GM19035 (cell line): Measurements from ENCODE around the gene C1QTNF2.
A peak's percentile ranks its signal among the peaks of the same experiment; 100 is the strongest.
"Not testable (repeated sequence)": the region's sequence is repeated elsewhere in the genome, so short reads cannot be mapped to it uniquely, and the experiment has no call there.

Experiments
- ATAC-seq: cut with Tn5 transposase; IDR thresholded peaks from one replicate; pipeline ENCODE4 v1.9.1; 2021; ENCODE audit not compliant: unreplicated experiment

The C1QTNF2 gene

GRCh38 chr5:160342413-160342941, 27.9 kb downstream of the C1QTNF2 start:
- no peak for ATAC-seq

- no peak for ATAC-seq
Observed at GRCh38 chr5:160341309-160341870, 29.0 kb downstream of the C1QTNF2 start.

GRCh38 chr5:160340513-160340912, 29.9 kb downstream of the C1QTNF2 start:
- not testable (repeated sequence) for ATAC-seq

GRCh38 chr5:160339406-160340130, 30.9 kb downstream of the C1QTNF2 start:
- ATAC-seq, result no peak

GRCh38 chr5:160334716-160335115, 35.7 kb downstream of the C1QTNF2 start:
- not testable (repeated sequence) for ATAC-seq

- no peak for ATAC-seq
Observed at GRCh38 chr5:160333721-160334120, 36.7 kb downstream of the C1QTNF2 start.

GRCh38 chr5:160330212-160330611, 40.2 kb downstream of the C1QTNF2 start:
- ATAC-seq, result no peak

GRCh38 chr5:160327818-160328217, 42.6 kb downstream of the C1QTNF2 start:
- no peak for ATAC-seq

- ATAC-seq, result no peak
Observed at GRCh38 chr5:160326981-160327380, 43.4 kb downstream of the C1QTNF2 start.

GRCh38 chr5:160325716-160326115, 44.7 kb downstream of the C1QTNF2 start:
- no peak for ATAC-seq

- ATAC-seq, result no peak
Observed at GRCh38 chr5:160324886-160325285, 45.5 kb downstream of the C1QTNF2 start.

GRCh38 chr5:160318409-160318808, 52.0 kb downstream of the C1QTNF2 start:
- no peak for ATAC-seq

GRCh38 chr5:160317434-160317833, 53.0 kb downstream of the C1QTNF2 start:
- no peak for ATAC-seq

- no peak for ATAC-seq
Observed at GRCh38 chr5:160315968-160316367, 54.5 kb downstream of the C1QTNF2 start.

GRCh38 chr5:160312960-160313727, 57.3 kb downstream of the C1QTNF2 start:
- no peak for ATAC-seq

GRCh38 chr5:160312134-160312959, 58.1 kb downstream of the C1QTNF2 start, which contains the start of gene CCNJL:
Gene CCNJL (minus strand): TSS chr5:160312564. CDS start chr5:160311923, 641 bp downstream.
- ATAC-seq, result peak; percentile 49

GRCh38 chr5:160311491-160312133, 58.8 kb downstream of the C1QTNF2 start:
- no peak for ATAC-seq

- ATAC-seq, result no peak
Observed at GRCh38 chr5:160310552-160311295, 59.7 kb downstream of the C1QTNF2 start.

GRCh38 chr5:160310140-160310539, 60.3 kb downstream of the C1QTNF2 start:
- no peak for ATAC-seq

GRCh38 chr5:160306696-160307095, 63.7 kb downstream of the C1QTNF2 start:
- ATAC-seq, result no peak
